Caco-2 (cell line): ENCODE results near the gene DTNB. TPM values are rescaled to one million over a fixed set of nuclear protein-coding genes. Genes with fewer than 3 reads are reported as not detected.

Experiments used
- BruUV-seq: library from RNA; stranded (reverse); fragments of 400-500 nt; replicated peaks from 2 replicates; lab custom pipeline; 2021; lab: Mats Ljungman, UMichigan
- CTCF ChIA-PET: fragments of 300-600 bp; sonication (Branson Sonifier 250); formaldehyde crosslinking; loops from one replicate; lab custom pipeline; 2022; ENCODE audit warnings: antibody characterized with exemption; lab: Charles Lee
- POLR2A ChIA-PET: fragments of 300-600 bp; sonication (Branson Sonifier 250); formaldehyde crosslinking; loops from one replicate; lab custom pipeline; 2022; ENCODE audit warnings: antibody characterized with exemption; lab: Charles Lee
- DNase-seq, 2 experiments: peaks; one replicate each; pipeline versions ENCODE4 v3.0.0 to v3.0.0-alpha.2; 2020 to 2022
- H3K27me3 ChIP-seq: replicated peaks from 2 replicates; pipeline ENCODE4 v1.6.0; 2011; ENCODE audit warnings: low read length; ENCODE audit not compliant: control insufficient read depth, insufficient read depth
- H3K36me3 ChIP-seq: 2 replicates; pipeline ENCODE4 v1.5.1; 2011; ENCODE audit warnings: low read length; ENCODE audit not compliant: control insufficient read depth, insufficient read depth
- H3K4me1 ChIP-seq: fragments of 250-450 bp; sonication (Bioruptor Pico); 2 replicates; pipeline ENCODE4 v1.5.1; 2020; ENCODE audit warnings: mild to moderate bottlenecking
- H3K4me3 ChIP-seq: 2 replicates; pipeline ENCODE4 v1.5.1; 2011; ENCODE audit warnings: low read depth, mild to moderate bottlenecking, control low read depth, low read length
- H3K9me3 ChIP-seq: fragments of 250-450 bp; sonication (Bioruptor Pico); 2 replicates; pipeline ENCODE4 v1.5.1; 2020; ENCODE audit warnings: mild to moderate bottlenecking, moderate library complexity
- H3K27ac Mint-ChIP-seq: one replicate; pipeline ENCODE4 v1.8.0; 2022; ENCODE audit warnings: mixed read lengths; ENCODE audit not compliant: unreplicated experiment
- H3K27me3 Mint-ChIP-seq: one replicate; pipeline ENCODE4 v1.8.0; 2022; ENCODE audit warnings: mixed read lengths; ENCODE audit not compliant: insufficient read depth, unreplicated experiment
- H3K36me3 Mint-ChIP-seq: one replicate; pipeline ENCODE4 v1.8.0; 2022; ENCODE audit warnings: mild to moderate bottlenecking, mixed read lengths; ENCODE audit not compliant: insufficient read depth, unreplicated experiment
- H3K4me1 Mint-ChIP-seq: one replicate; pipeline ENCODE4 v1.8.0; 2022; ENCODE audit warnings: low read depth, mixed read lengths; ENCODE audit not compliant: unreplicated experiment
- H3K4me3 Mint-ChIP-seq: one replicate; pipeline ENCODE4 v1.8.0; 2022; ENCODE audit warnings: mild to moderate bottlenecking, moderate library complexity, mixed read lengths; ENCODE audit not compliant: unreplicated experiment
- H3K9me3 Mint-ChIP-seq: one replicate; pipeline ENCODE4 v1.8.0; 2022; ENCODE audit warnings: mixed read lengths; ENCODE audit not compliant: unreplicated experiment
- intact Hi-C: fragments of 100-400 bp; cut with micrococcal nuclease; formaldehyde crosslinking; loops from one replicate; pipeline ENCODE4 v1.10.0; 2022; ENCODE audit not compliant: unreplicated experiment
- total RNA-seq: library from RNA; stranded (reverse); gene quantifications from 2 replicates; pipeline ENCODE4 v1.2.3, GENCODE V29; 2022
- TF ChIP-seq, protein P1 (sequence below), 2 experiments: fragments of 200-600 bp in 1 of 2; IDR thresholded peaks; 1 replicate in 1 of 2; 2 replicates in 1 of 2; pipeline versions ENCODE4 v1.5.1 to v1.8.0; 2011 to 2022; ENCODE audit warnings: antibody characterized with exemption in 1 of 2, control low read depth in 1 of 2, inconsistent platforms in 1 of 2, low read depth in 1 of 2, low read length in 1 of 2, mild to moderate bottlenecking in 1 of 2, moderate library complexity in 1 of 2; ENCODE audit not compliant: insufficient read depth in 1 of 2, severe bottlenecking in 1 of 2, unreplicated experiment in 1 of 2

The DTNB gene
- total RNA-seq, 1 experiment from 2014 or later, result 50.4 TPM

DNA sequence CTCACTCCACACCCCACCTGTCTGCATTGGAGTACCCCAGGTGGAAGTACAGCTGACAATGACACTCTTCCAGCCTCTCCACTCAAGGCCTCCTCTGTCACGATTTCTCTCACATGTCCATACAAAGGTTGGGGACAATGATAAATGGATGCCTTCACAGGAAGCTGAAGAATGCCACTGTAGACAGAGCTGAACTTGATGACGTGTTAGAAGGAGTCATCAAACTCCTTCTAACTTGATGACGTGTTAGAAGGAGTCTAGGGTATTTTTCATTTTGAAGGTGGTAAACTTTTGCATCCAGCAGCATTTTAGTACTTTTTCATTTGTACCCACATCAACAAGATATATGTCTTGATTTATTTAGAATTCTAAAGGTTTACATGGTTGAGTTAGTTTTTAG is 168.2 kb downstream of the DTNB start:
- Histone ChIP-seq H3K27me3 (no peaks in the 10 kb centered on the region), H3K36me3 (no peaks in the 10 kb centered on the region), H3K4me3 (no peak overlapping the region), H3K9me3 (no peaks in the 10 kb centered on the region), H3K4me1 (no peaks in the 10 kb centered on the region)
- BruUV-seq, result no TSS peak
- TF ChIP-seq, protein P1, sequence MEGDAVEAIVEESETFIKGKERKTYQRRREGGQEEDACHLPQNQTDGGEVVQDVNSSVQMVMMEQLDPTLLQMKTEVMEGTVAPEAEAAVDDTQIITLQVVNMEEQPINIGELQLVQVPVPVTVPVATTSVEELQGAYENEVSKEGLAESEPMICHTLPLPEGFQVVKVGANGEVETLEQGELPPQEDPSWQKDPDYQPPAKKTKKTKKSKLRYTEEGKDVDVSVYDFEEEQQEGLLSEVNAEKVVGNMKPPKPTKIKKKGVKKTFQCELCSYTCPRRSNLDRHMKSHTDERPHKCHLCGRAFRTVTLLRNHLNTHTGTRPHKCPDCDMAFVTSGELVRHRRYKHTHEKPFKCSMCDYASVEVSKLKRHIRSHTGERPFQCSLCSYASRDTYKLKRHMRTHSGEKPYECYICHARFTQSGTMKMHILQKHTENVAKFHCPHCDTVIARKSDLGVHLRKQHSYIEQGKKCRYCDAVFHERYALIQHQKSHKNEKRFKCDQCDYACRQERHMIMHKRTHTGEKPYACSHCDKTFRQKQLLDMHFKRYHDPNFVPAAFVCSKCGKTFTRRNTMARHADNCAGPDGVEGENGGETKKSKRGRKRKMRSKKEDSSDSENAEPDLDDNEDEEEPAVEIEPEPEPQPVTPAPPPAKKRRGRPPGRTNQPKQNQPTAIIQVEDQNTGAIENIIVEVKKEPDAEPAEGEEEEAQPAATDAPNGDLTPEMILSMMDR (IDR thresholded peaks at IDR 0.05; ENCODE audit: insufficient read depth in 1 of 2, low read depth in 1 of 2, low read length in 1 of 2, severe bottlenecking in 1 of 2, unreplicated experiment in 1 of 2), result no peak
- H3K9me3 Mint-ChIP-seq, result no peaks in the 10 kb centered on the region
- DNase-seq, result no peak
- intact Hi-C loops, result no loop called here
- H3K4me1 Mint-ChIP-seq, result no peaks in the 10 kb centered on the region
- CTCF ChIA-PET, result no interaction called here
- H3K36me3 Mint-ChIP-seq, result no peaks in the 10 kb centered on the region
- no peak overlapping the region for H3K27ac Mint-ChIP-seq
- H3K27me3 Mint-ChIP-seq, result no peaks in the 10 kb centered on the region
- POLR2A ChIA-PET, result no interaction called here
- no peak overlapping the region for H3K4me3 Mint-ChIP-seq

DNA sequence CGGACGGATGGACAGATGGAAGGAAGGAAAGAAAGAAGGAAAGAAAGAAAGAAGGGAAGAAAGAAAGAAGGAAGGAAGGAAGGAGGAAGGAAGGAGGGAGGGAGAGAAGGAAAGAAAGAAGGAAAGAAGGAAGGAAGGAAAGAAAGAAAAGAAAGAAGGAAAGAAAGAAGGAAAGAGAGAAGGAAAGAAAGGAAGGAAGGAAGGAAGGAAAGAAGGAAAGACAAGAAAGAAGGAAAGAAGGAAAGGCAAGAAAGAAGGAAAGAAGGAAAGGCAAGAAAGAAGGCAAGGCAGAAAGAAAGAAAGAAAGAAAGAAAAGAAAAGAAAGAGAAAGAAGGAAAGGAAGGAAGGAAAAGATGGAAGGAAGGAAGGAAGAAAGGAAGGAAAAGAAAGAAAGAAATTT is 169.1 kb downstream of the DTNB start:
- Mint-ChIP-seq H3K36me3 (no peaks in the 10 kb centered on the region), H3K4me1 (no peaks in the 10 kb centered on the region), H3K4me3 (no peak overlapping the region), H3K9me3 (no peaks in the 10 kb centered on the region), H3K27me3 (no peaks in the 10 kb centered on the region), H3K27ac (no peak overlapping the region)
- DNase-seq, result no peak
- no peaks in the 10 kb centered on the region for H3K36me3 ChIP-seq
- BruUV-seq, result no TSS peak
- ChIA-PET POLR2A (no interaction called here), CTCF (interaction anchor here (0.6 kb wide), 1 partner anchor 9 kb away, joined by 3 read pairs; no protein-coding TSS in a partner anchor)
- intact Hi-C loops, result no loop called here
- no peaks in the 10 kb centered on the region for H3K27me3 ChIP-seq
- H3K4me3 ChIP-seq, result no peak overlapping the region
- no peaks in the 10 kb centered on the region for H3K9me3 ChIP-seq
- TF ChIP-seq, protein P1 (IDR thresholded peaks at IDR 0.05; ENCODE audit: insufficient read depth in 1 of 2, low read depth in 1 of 2, low read length in 1 of 2, severe bottlenecking in 1 of 2, unreplicated experiment in 1 of 2), result no peak
- H3K4me1 ChIP-seq, result no peaks in the 10 kb centered on the region

DNA sequence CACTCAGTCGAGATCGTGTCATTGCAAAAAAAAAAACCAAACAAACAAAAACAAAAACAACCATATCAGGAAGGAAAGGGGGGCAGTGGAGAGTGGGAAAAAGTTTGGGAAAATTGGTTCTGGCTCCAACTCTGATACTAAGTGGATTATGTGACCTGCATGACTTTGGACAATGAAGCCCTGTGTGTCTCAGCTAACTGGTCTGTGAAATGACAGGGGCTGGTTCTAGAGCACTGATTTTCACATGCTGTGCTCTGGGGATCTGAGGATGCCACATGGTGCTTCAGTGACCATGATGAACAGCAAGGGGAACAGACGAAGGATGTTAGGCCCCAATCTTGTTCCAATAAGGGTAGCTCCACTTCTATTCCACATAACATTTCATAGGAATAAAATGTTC is 174.2 kb downstream of the DTNB start:
- Mint-ChIP-seq H3K9me3 (no peaks in the 10 kb centered on the region), H3K27ac (no peak overlapping the region), H3K4me1 (no peaks in the 10 kb centered on the region), H3K36me3 (no peaks in the 10 kb centered on the region), H3K27me3 (no peaks in the 10 kb centered on the region), H3K4me3 (no peak overlapping the region)
- H3K9me3 ChIP-seq, result no peaks in the 10 kb centered on the region
- H3K27me3 ChIP-seq, result no peaks in the 10 kb centered on the region
- intact Hi-C loops, result no loop called here
- no peak overlapping the region for H3K4me3 ChIP-seq
- ChIA-PET POLR2A (no interaction called here), CTCF (no interaction called here)
- H3K4me1 ChIP-seq, result no peaks in the 10 kb centered on the region
- no TSS peak for BruUV-seq
- no peak for DNase-seq
- TF ChIP-seq, protein P1 (IDR thresholded peaks at IDR 0.05; ENCODE audit: insufficient read depth in 1 of 2, low read depth in 1 of 2, low read length in 1 of 2, severe bottlenecking in 1 of 2, unreplicated experiment in 1 of 2), result no peak
- no peaks in the 10 kb centered on the region for H3K36me3 ChIP-seq
